GM12873 (cell line): ENCODE measurements around the gene SLC66A3.

Experiments
- CTCF ChIP-seq: IDR thresholded peaks from 2 replicates; pipeline ENCODE4 v1.5.1; 2012; ENCODE audit warnings: low read depth, mild to moderate bottlenecking, moderate library complexity, low read length, control low read depth; ENCODE audit not compliant: insufficient read depth; ENCODE audit errors: missing control alignments

Gene SLC66A3

GRCh38 chr2:11155381-11156035, at the start of gene SLC66A3:
SLC66A3 (plus strand) TSS chr2:11155467; CDS start chr2:11155547, 80 bp downstream.
- no peak for TF ChIP-seq CTCF

GRCh38 chr2:11109002-11109401, 46.3 kb upstream of the SLC66A3 start:
- no peak for TF ChIP-seq CTCF

GRCh38 chr2:11112870-11113428, 42.3 kb upstream of the SLC66A3 start:
- TF ChIP-seq CTCF = no peak

- TF ChIP-seq CTCF = no peak
These were observed 37.5 kb upstream of the SLC66A3 start for GRCh38 chr2:11117776-11118175.

GRCh38 chr2:11118761-11119160, 36.5 kb upstream of the SLC66A3 start:
- TF ChIP-seq CTCF = no peak

GRCh38 chr2:11121099-11121822, 34.0 kb upstream of the SLC66A3 start:
- no peak for TF ChIP-seq CTCF

- no peak for TF ChIP-seq CTCF
These were observed 33.5 kb upstream of the SLC66A3 start for GRCh38 chr2:11121823-11122155.
